Measurements from ENCODE around the gene GLT6D1. TPM values are rescaled to one million over a fixed set of nuclear protein-coding genes. Genes with fewer than 3 reads are reported as not detected.

Gene GLT6D1
- total RNA-seq, 5 donors from 2014 or later (not counting 1 experiment from before 2014, with no cell fraction given): not detected

DNA sequence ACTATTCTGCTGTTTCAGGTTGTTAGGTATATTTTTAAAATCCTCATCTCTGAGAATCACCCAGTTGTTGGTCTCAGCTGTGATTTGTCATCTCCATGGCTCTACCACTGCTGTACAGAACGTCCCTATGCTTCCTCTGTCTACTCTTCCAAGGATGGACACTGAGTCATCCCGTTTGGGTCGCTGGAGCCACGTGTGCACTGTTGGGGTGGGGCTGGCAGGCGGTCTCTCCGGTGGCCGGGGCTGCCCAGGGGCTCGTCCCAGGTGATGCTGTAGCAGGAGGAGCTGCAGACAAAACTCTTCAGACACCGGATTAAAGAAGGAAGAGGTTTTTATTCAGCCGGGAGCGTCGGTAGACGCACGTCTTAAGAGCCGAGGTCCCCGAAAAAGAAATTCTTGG is 40.7 kb upstream of the GLT6D1 start:
- Mint-ChIP-seq H3K4me3 (no peak overlapping the region), H3K9me3 (no peaks in the 10 kb centered on the region), H3K27me3 (peaks cover 4 to 23% of the 10 kb centered on the region in 2 donors), H3K36me3 (no peaks in the 10 kb centered on the region), H3K4me1 (no peaks in the 10 kb centered on the region), H3K27ac (no peak overlapping the region)
- H3K27me3 ChIP-seq (replicated peaks in 1 of 2; ENCODE audit: control insufficient read depth in 2 of 2, extremely low read depth in 1 of 2, insufficient read depth in 2 of 2, low read length in 1 of 2): peaks cover 0 to 35% of the 10 kb centered on the region in 2 experiments
- ChIA-PET CTCF (no interaction called here), POLR2A (no interaction called here)
- H3K4me3 ChIP-seq (ENCODE audit: control insufficient read depth in 1 of 2, extremely low read depth in 1 of 2, low read length in 1 of 2): no peak overlapping the region
- 73% methylated on average over 16 of the region's 16 CpGs for WGBS (ENCODE audit: insufficient coverage)
- H3K27ac ChIP-seq (ENCODE audit: low read length): no peak overlapping the region
- H3K4me1 ChIP-seq (ENCODE audit: control insufficient read depth in 1 of 2, extremely low read depth in 1 of 2, insufficient read depth in 2 of 2, low read length in 2 of 2): no peaks in the 10 kb centered on the region
- no peak for DNase-seq
- no peak for ATAC-seq (replicated peaks in 1 of 4)
- no peaks in the 10 kb centered on the region for H3K36me3 ChIP-seq (ENCODE audit: control insufficient read depth in 2 of 2, extremely low read depth in 1 of 2, insufficient read depth in 1 of 2, low read length in 1 of 2)
- H3K9me3 ChIP-seq: no peaks in the 10 kb centered on the region

DNA sequence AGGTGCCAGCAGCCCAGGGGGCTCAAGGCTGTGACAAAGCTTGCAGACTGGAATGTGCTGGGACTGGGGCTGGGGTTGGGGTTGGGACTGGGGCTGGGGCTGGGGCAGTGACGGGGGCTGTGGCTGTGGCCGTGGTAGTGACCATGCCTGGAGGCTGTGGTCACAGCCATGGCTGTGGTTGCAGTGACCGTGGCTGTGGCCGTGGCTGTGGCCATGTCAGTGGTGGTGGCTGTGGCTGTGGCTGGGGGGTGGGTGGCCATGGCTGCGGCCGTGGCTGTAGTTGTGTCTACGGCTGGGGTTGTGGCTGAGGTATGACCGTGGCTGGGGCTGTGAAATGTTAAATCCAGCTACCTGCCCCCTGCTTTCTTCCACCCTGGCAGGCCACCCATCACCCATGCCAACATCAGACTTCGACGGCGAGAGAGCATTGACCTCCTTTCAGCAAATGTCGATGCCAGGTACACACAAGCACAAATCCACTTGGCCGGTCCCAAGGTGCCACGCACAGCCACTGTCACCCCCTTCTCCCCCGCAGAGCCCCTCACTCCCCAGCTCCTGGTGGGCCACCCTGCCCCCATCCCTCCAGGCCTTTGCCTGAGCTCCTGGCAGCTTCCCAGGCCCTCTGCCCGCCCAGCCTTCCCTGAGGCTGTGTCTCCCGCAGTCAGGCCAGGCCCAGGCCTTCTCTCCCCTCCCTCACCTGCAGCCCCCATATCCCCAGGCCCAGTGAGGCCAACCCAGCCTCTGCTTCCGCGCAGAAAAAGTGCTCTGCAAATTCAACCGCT is 39.1 kb upstream of the GLT6D1 start:
- 93% methylated on average over 16 of the region's 20 CpGs for WGBS (ENCODE audit: insufficient coverage)
- Histone ChIP-seq H3K9me3 (no peaks in the 10 kb centered on the region), H3K4me3 (ENCODE audit: control insufficient read depth in 1 of 2, extremely low read depth in 1 of 2, low read length in 1 of 2) (no peak overlapping the region), H3K4me1 (ENCODE audit: control insufficient read depth in 1 of 2, extremely low read depth in 1 of 2, insufficient read depth in 2 of 2, low read length in 2 of 2) (no peaks in the 10 kb centered on the region), H3K27me3 (replicated peaks in 1 of 2; ENCODE audit: control insufficient read depth in 2 of 2, extremely low read depth in 1 of 2, insufficient read depth in 2 of 2, low read length in 1 of 2) (peaks cover 0 to 23% of the 10 kb centered on the region in 2 experiments), H3K36me3 (ENCODE audit: control insufficient read depth in 2 of 2, extremely low read depth in 1 of 2, insufficient read depth in 1 of 2, low read length in 1 of 2) (no peaks in the 10 kb centered on the region), H3K27ac (ENCODE audit: low read length) (no peak overlapping the region)
- POLR2A ChIA-PET: no interaction called here
- no peak for DNase-seq
- no peak for ATAC-seq (replicated peaks in 1 of 4)
- no peaks in the 10 kb centered on the region for H3K4me1 Mint-ChIP-seq
- no peaks in the 10 kb centered on the region for H3K36me3 Mint-ChIP-seq
- H3K27me3 Mint-ChIP-seq: peaks cover 4 to 14% of the 10 kb centered on the region in 2 donors
- no peaks in the 10 kb centered on the region for H3K9me3 Mint-ChIP-seq
- CTCF ChIA-PET: no interaction called here
- no peak overlapping the region for H3K4me3 Mint-ChIP-seq
- no peak overlapping the region for H3K27ac Mint-ChIP-seq

DNA sequence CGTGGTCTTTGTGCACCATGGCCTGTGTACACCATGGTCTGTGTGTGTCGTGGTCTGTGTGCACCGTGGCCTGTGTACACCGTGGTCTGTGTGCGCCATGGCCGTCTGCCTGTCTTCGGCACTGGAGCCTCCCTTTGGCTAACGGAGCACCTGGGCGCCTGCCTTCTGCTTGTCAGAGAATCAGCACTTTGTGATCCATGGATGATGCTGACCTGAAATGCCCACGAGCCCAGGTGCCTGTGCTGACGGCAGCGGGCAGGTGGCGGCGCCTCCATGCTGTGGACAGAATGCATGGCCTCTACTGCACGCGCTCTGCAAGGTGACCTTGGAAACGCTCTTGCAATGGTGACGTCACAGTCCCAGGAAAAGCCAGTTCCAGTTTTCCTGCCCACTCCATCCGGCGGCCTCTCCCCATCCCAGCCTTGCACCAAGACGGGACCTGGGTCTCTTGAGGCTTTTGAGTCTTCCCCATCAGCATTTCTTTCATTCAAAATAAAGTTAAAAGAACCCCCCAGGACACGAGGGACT is 38.4 kb upstream of the GLT6D1 start:
- Mint-ChIP-seq H3K27ac (no peak overlapping the region), H3K4me3 (no peak overlapping the region), H3K4me1 (no peaks in the 10 kb centered on the region), H3K27me3 (peaks cover 4 to 10% of the 10 kb centered on the region in 2 donors), H3K36me3 (no peaks in the 10 kb centered on the region), H3K9me3 (no peaks in the 10 kb centered on the region)
- ChIA-PET CTCF (no interaction called here), POLR2A (no interaction called here)
- no peak overlapping the region for H3K4me3 ChIP-seq (ENCODE audit: control insufficient read depth in 1 of 2, extremely low read depth in 1 of 2, low read length in 1 of 2)
- WGBS (ENCODE audit: insufficient coverage): 83% methylated on average over 21 of the region's 22 CpGs
- DNase-seq (no peak), ATAC-seq (replicated peaks in 1 of 4) (no peak)
- H3K27me3 ChIP-seq (replicated peaks in 1 of 2; ENCODE audit: control insufficient read depth in 2 of 2, extremely low read depth in 1 of 2, insufficient read depth in 2 of 2, low read length in 1 of 2): peaks cover 0 to 17% of the 10 kb centered on the region in 2 experiments
- no peak overlapping the region for H3K27ac ChIP-seq (ENCODE audit: low read length)
- no peaks in the 10 kb centered on the region for H3K36me3 ChIP-seq (ENCODE audit: control insufficient read depth in 2 of 2, extremely low read depth in 1 of 2, insufficient read depth in 1 of 2, low read length in 1 of 2)
- H3K4me1 ChIP-seq (ENCODE audit: control insufficient read depth in 1 of 2, extremely low read depth in 1 of 2, insufficient read depth in 2 of 2, low read length in 2 of 2): no peaks in the 10 kb centered on the region
- no peaks in the 10 kb centered on the region for H3K9me3 ChIP-seq

DNA sequence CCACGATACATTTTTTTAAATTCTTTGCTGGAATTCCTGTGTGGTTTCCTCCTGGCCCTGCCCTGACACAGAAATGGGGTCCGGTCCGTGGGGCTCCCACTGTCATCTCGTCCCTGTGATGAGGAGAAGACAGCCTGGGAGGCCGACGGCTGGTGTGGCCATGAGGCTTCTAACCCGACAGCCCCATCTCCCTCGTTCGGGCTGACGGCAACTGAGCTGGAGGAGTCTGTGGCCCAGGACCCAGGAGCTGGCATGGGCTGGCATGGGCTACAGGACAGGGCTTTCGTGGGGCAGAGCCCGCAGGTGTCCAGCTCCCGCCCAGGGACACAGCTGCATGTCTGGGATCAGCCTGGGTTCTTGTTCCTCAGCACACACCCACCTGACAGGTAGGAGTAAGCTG is 37.6 kb upstream of the GLT6D1 start:
- ChIA-PET POLR2A (no interaction called here), CTCF (no interaction called here)
- H3K27me3 ChIP-seq (replicated peaks in 1 of 2; ENCODE audit: control insufficient read depth in 2 of 2, extremely low read depth in 1 of 2, insufficient read depth in 2 of 2, low read length in 1 of 2): peaks cover 0 to 14% of the 10 kb centered on the region in 2 experiments
- Mint-ChIP-seq H3K4me1 (no peaks in the 10 kb centered on the region), H3K9me3 (no peaks in the 10 kb centered on the region), H3K27ac (no peak overlapping the region), H3K4me3 (no peak overlapping the region), H3K27me3 (peaks cover 4 to 11% of the 10 kb centered on the region in 2 donors), H3K36me3 (no peaks in the 10 kb centered on the region)
- no peak overlapping the region for H3K4me3 ChIP-seq (ENCODE audit: control insufficient read depth in 1 of 2, extremely low read depth in 1 of 2, low read length in 1 of 2)
- ATAC-seq (replicated peaks in 1 of 4) (no peak), DNase-seq (no peak)
- no peaks in the 10 kb centered on the region for H3K4me1 ChIP-seq (ENCODE audit: control insufficient read depth in 1 of 2, extremely low read depth in 1 of 2, insufficient read depth in 2 of 2, low read length in 2 of 2)
- no peaks in the 10 kb centered on the region for H3K36me3 ChIP-seq (ENCODE audit: control insufficient read depth in 2 of 2, extremely low read depth in 1 of 2, insufficient read depth in 1 of 2, low read length in 1 of 2)
- WGBS (ENCODE audit: insufficient coverage): 85% methylated on average over 9 of the region's 13 CpGs
- no peaks in the 10 kb centered on the region for H3K9me3 ChIP-seq
- H3K27ac ChIP-seq (ENCODE audit: low read length): no peak overlapping the region

DNA sequence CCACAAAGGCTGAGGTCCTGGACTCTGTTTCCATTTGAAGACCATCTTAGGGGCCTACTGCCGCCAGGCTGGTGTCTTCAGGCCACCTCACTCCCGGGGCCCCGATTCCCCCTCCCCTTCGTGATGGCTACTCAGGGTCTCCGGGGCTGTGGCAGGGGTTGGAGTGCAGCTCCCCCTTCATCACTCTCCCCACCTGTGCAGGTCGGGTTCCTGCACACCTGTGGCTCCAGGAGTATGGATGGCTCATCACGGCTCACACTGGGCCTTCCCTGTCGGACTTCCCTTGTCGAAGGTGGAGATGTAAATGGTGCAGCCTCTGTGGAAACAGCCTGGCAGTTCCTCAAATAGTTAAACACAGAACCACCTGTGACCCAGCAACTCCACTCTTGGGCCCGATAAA is 35.6 kb upstream of the GLT6D1 start:
- Mint-ChIP-seq H3K27ac (no peak overlapping the region), H3K36me3 (no peaks in the 10 kb centered on the region), H3K9me3 (no peaks in the 10 kb centered on the region), H3K27me3 (peaks cover 0 to 6% of the 10 kb centered on the region in 2 donors), H3K4me3 (no peak overlapping the region), H3K4me1 (no peaks in the 10 kb centered on the region)
- H3K4me1 ChIP-seq (ENCODE audit: control insufficient read depth in 1 of 2, extremely low read depth in 1 of 2, insufficient read depth in 2 of 2, low read length in 2 of 2): no peaks in the 10 kb centered on the region
- no peak for DNase-seq
- ChIA-PET POLR2A (no interaction called here), CTCF (no interaction called here)
- no peaks in the 10 kb centered on the region for H3K36me3 ChIP-seq (ENCODE audit: control insufficient read depth in 2 of 2, extremely low read depth in 1 of 2, insufficient read depth in 1 of 2, low read length in 1 of 2)
- H3K27ac ChIP-seq (ENCODE audit: low read length): no peak overlapping the region
- WGBS (ENCODE audit: insufficient coverage): 89% methylated on average over 1 of the region's 10 CpGs
- no peak overlapping the region for H3K4me3 ChIP-seq (ENCODE audit: control insufficient read depth in 1 of 2, extremely low read depth in 1 of 2, low read length in 1 of 2)
- no peak for ATAC-seq (replicated peaks in 1 of 4)
- H3K9me3 ChIP-seq: no peaks in the 10 kb centered on the region
- H3K27me3 ChIP-seq (replicated peaks in 1 of 2; ENCODE audit: control insufficient read depth in 2 of 2, extremely low read depth in 1 of 2, insufficient read depth in 2 of 2, low read length in 1 of 2): peaks cover 0 to 12% of the 10 kb centered on the region in 2 experiments

DNA sequence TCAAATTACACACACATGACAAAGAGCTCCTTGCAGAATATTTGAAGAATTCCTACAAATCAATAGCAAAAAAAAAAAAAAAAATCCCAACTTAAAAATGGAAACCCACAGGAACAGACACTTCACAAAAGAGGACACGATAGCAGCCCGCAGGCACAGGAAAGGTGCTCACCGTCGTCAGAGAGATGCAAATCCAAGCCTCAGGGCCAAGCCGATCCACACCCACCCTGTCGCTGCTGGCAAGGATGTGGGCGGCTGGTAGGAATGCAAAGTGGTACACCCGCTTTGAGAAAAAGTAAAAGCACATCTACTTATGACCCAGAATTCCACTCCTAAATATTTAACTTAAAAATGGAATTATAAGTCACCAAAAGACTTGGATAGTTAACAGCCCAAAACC is 34.6 kb upstream of the GLT6D1 start:
- ATAC-seq (replicated peaks in 1 of 4) (no peak), DNase-seq (no peak)
- H3K27me3 Mint-ChIP-seq: peaks cover 0 to 6% of the 10 kb centered on the region in 2 donors
- ChIA-PET CTCF (interaction anchor here in 1 of 2 donors (0.6 kb wide), 1 partner anchor 172 kb away, joined by 6 read pairs; no protein-coding TSS in a partner anchor), POLR2A (no interaction called here)
- Histone ChIP-seq H3K36me3 (ENCODE audit: control insufficient read depth in 2 of 2, extremely low read depth in 1 of 2, insufficient read depth in 1 of 2, low read length in 1 of 2) (no peaks in the 10 kb centered on the region), H3K4me3 (ENCODE audit: control insufficient read depth in 1 of 2, extremely low read depth in 1 of 2, low read length in 1 of 2) (no peak overlapping the region), H3K4me1 (ENCODE audit: control insufficient read depth in 1 of 2, extremely low read depth in 1 of 2, insufficient read depth in 2 of 2, low read length in 2 of 2) (no peaks in the 10 kb centered on the region), H3K27ac (ENCODE audit: low read length) (no peak overlapping the region), H3K27me3 (replicated peaks in 1 of 2; ENCODE audit: control insufficient read depth in 2 of 2, extremely low read depth in 1 of 2, insufficient read depth in 2 of 2, low read length in 1 of 2) (peaks cover 0 to 15% of the 10 kb centered on the region in 2 experiments), H3K9me3 (no peaks in the 10 kb centered on the region)
- H3K4me1 Mint-ChIP-seq: no peaks in the 10 kb centered on the region
- H3K4me3 Mint-ChIP-seq: no peak overlapping the region
- H3K36me3 Mint-ChIP-seq: no peaks in the 10 kb centered on the region
- WGBS (ENCODE audit: insufficient coverage): 73% methylated on average over 3 of the region's 8 CpGs
- no peaks in the 10 kb centered on the region for H3K9me3 Mint-ChIP-seq
- no peak overlapping the region for H3K27ac Mint-ChIP-seq
